Measurements from ENCODE around the gene ZNRD2. TPM values are rescaled to one million over a fixed set of nuclear protein-coding genes. Genes with fewer than 3 reads are reported as not detected.

The ZNRD2 gene
- total RNA-seq, 4 donors from 2014 or later: 28.2 to 79.1 (median 41.3) TPM

- H3K4me3 ChIP-seq (replicated peaks in 1 of 3): no peak overlapping the region
- no peaks in the 10 kb centered on the region for H3K9me3 ChIP-seq
- H3K27ac ChIP-seq: no peak overlapping the region
- intact Hi-C loops (cut with DNase I): no loop called here
- H3K36me3 ChIP-seq: peaks cover 4 to 6% of the 10 kb centered on the region in 2 donors
- TF ChIP-seq, protein P1, sequence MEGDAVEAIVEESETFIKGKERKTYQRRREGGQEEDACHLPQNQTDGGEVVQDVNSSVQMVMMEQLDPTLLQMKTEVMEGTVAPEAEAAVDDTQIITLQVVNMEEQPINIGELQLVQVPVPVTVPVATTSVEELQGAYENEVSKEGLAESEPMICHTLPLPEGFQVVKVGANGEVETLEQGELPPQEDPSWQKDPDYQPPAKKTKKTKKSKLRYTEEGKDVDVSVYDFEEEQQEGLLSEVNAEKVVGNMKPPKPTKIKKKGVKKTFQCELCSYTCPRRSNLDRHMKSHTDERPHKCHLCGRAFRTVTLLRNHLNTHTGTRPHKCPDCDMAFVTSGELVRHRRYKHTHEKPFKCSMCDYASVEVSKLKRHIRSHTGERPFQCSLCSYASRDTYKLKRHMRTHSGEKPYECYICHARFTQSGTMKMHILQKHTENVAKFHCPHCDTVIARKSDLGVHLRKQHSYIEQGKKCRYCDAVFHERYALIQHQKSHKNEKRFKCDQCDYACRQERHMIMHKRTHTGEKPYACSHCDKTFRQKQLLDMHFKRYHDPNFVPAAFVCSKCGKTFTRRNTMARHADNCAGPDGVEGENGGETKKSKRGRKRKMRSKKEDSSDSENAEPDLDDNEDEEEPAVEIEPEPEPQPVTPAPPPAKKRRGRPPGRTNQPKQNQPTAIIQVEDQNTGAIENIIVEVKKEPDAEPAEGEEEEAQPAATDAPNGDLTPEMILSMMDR (IDR thresholded peaks at IDR 0.05): no peak
- TF ChIP-seq POLR2A (IDR thresholded peaks at IDR 0.05): no peak
- H3K27me3 ChIP-seq: no peaks in the 10 kb centered on the region
- H3K4me1 ChIP-seq: peaks cover 4 to 7% of the 10 kb centered on the region in 2 donors
- DNase-seq: no peak
- WGBS, 2 donors: 67 to 73% methylated on average over 18 to 19 of the region's 22 CpGs
Observed at GRCh38 chr11:65592858-65593517, 22.7 kb downstream of the ZNRD2 start.

- H3K27ac ChIP-seq: no peak overlapping the region
- no peak overlapping the region for H3K4me3 ChIP-seq (replicated peaks in 1 of 3)
- no peaks in the 10 kb centered on the region for H3K9me3 ChIP-seq
- no peak for TF ChIP-seq POLR2A (IDR thresholded peaks at IDR 0.05)
- TF ChIP-seq, protein P1 (IDR thresholded peaks at IDR 0.05): peak; percentile 15 to 53 (median 29)
- no peak for DNase-seq
- intact Hi-C loops (cut with DNase I): no loop called here
- peaks cover 12 to 14% of the 10 kb centered on the region in 2 donors for H3K36me3 ChIP-seq
- WGBS, 2 donors: 79 to 83% methylated on average over 16 to 17 of the region's 26 CpGs
- no peaks in the 10 kb centered on the region for H3K27me3 ChIP-seq
- H3K4me1 ChIP-seq: peaks cover 0 to 4% of the 10 kb centered on the region in 2 donors
Observed at GRCh38 chr11:65593518-65594414, 23.5 kb downstream of the ZNRD2 start.

- WGBS, 2 donors: 63% methylated on average over 2 of the region's 3 CpGs; no CpG with 5 or more reads in 1 of the 2 donors
- Histone ChIP-seq H3K4me3 (replicated peaks in 1 of 3) (no peak overlapping the region), H3K4me1 (peaks cover 0 to 4% of the 10 kb centered on the region in 2 donors), H3K27ac (no peak overlapping the region), H3K27me3 (no peaks in the 10 kb centered on the region), H3K9me3 (no peaks in the 10 kb centered on the region), H3K36me3 (peaks cover 16 to 21% of the 10 kb centered on the region in 2 donors)
- DNase-seq: no peak
- no peak for TF ChIP-seq POLR2A (IDR thresholded peaks at IDR 0.05)
- TF ChIP-seq, protein P1 (IDR thresholded peaks at IDR 0.05): no peak
- intact Hi-C loops (cut with DNase I): loop anchor here (5.0 kb wide), 1 partner anchor 193 kb away; no protein-coding TSS in a partner anchor
Observed at GRCh38 chr11:65595131-65595530, 24.9 kb downstream of the ZNRD2 start.

- Histone ChIP-seq H3K27ac (no peak within 1 kb of the TSS), H3K4me3 (replicated peaks in 1 of 3) (no peak within 1 kb of the TSS), H3K4me1 (peaks cover 0 to 4% of the 10 kb centered on the region in 2 donors), H3K36me3 (peaks cover 16 to 21% of the 10 kb centered on the region in 2 donors), H3K27me3 (no peaks in the 10 kb centered on the region), H3K9me3 (no peaks in the 10 kb centered on the region)
- intact Hi-C loops (cut with DNase I): loop anchor here (5.0 kb wide), 1 partner anchor 193 kb away; no protein-coding TSS in a partner anchor
- no peak for TF ChIP-seq POLR2A (IDR thresholded peaks at IDR 0.05)
- TF ChIP-seq, protein P1 (IDR thresholded peaks at IDR 0.05): no peak
- WGBS, 2 donors: 68 to 83% methylated on average over 8 to 9 of the region's 12 CpGs
- no peak for DNase-seq
Observed at GRCh38 chr11:65595543-65596281, 25.4 kb downstream of the ZNRD2 start, which contains the start of gene KCNK7. Gene KCNK7 (minus strand): TSS chr11:65595800. CDS start chr11:65595772, 28 bp downstream.
